Breast epithelium (tissue), 3 donors: Measurements from ENCODE around the gene ISOC1.

Experiments used
- POLR2A ChIP-seq: fragments of 450-650 bp; IDR thresholded peaks from one replicate; pipeline ENCODE4 v1.6.1; 2016; ENCODE audit warnings: antibody characterized with exemption, mild to moderate bottlenecking, moderate library complexity
- POLR2AphosphoS5 ChIP-seq, 3 donors: sonication (generic); formaldehyde crosslinking; IDR thresholded peaks; one replicate each; pipeline ENCODE4 v1.6.1; 2017; ENCODE audit warnings: antibody characterized with exemption in 3 of 3

- TF ChIP-seq POLR2A (no peak), POLR2AphosphoS5 (IDR thresholded peaks at IDR 0.05) (peak in 1 of 3 donors; percentile 10)
These were observed at the start of gene ISOC1 for GRCh38 chr5:129094087-129094923.
